Measurements from ENCODE around the gene COBLL1.

COBLL1 gene

DNA sequence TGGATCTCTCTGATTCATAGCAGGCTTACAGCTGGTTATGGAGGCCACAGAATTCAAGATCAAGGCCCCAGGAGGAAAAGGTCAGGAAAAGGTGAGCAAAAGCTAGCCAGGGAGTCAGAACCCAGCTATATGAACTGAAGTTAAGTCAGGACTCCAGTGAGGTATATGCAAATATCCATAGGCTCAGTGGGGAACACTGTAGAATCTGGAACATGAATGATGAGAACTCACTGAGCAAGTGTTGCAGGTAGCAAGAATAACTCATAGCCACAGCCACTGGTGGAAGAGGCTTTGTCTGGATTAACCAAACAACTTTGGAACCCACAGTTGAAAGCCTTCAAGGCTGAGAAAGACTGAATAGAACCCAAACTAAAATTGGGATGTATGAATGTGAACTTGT lies 24.7 kb downstream of the COBLL1 start:
- DNase-seq: no peak

DNA sequence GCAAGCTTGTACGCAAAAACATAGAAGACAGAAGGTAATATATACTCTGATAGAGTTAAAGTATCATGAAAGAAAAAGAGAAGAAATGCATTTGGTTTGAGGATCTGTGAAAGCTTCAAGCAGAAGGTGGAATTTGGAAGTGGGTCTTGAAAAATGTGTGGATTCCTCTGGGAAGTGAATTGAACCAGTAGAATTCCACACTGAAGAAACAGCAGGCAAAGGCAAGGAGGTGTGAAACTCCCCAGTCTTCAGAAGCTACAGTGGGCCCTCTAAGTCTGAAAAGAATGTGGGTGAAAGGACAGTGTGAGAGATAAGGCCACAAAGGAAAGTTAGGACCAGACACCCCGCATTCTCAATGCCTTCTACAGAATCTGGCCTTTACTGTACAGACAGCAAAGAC lies 25.6 kb downstream of the COBLL1 start:
- DNase-seq: no peak

DNA sequence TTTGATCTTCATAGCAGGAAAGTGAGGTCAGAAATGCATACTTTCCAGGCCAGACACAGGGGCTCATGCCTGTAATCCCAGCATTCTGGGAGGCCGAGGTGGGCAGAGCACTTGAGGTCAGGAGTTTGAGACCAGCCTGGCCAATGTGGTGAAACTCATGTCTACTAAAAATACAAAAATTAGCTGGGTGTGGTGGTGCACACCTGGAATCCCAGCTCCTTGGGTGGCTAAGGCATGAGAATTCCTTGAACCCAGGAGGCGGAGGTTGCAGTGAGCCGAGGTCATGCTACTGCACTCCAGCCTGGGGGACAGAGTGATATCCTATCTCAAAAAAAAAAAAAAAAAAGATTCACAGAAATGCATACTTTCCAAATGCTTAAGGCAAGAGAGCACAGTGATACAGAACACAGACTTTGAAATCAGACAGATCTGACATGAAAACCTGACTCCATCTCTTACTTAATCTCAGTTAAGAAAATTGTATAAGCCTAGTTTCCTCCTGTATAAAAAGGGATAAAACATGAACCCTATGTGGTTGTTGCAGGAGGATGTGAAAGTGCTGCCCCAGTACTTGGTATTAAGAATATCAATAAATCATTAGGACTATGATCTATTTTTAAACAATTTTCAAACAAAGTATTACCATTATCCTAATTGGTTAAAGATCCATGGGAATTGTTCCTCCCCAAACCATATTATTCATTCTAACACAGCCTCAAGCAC lies 26.4 kb downstream of the COBLL1 start:
- DNase-seq: no peak

DNA sequence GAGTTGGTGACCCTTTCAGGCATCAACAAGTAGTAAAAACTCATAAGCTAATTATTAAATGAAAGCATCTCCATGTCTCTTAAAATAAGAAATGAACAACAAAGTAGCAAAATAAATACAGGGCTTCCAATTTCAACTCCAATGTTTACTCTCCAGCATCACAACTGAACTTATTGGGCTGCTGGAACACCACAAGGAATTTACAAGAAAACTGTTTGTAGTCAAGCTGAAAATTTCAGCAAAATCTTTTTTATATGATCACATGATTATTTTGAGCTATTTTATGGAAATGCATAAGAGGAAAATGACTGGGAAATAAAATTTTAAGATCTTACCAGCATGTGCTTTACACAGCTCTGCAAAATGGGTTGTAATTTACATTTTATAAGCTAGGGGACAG lies 28.1 kb downstream of the COBLL1 start:
- no peak for DNase-seq

DNA sequence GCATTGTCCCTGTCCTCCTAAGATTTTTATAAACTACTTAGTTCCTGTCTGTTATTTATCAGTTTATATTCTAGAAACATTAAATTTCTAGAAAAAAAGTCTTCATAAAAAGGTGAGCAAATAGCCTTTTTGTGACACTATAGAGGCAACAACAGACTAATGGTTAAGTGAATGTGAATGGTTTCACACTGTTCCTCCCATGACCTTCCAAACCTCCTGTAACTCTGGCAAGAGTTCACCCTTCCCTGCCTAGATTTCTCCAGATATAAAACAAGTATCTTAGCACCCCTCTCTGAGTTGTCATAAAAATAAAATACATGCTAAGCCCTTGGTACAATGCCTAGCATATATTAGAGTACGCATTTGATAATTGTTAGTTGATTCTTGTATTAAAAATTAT lies 29.2 kb downstream of the COBLL1 start:
- no peak for DNase-seq

DNA sequence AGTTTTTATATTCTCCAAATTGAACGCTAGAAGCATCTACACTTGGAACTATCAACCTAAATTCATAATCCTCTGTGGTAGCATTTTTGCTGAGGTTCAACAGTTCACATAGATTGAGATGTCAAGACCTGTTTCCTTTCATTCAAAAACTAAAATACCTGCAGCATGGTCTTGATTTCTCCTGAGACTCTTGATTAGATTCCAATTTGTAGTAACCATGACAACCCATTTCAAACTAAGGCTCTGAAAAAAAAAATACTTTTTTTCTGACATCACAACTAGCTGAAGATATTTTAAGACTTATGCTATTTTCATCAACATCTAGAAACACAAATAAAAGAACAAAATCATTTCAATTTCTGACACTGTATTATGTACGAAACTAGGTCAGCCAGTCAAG lies 29.8 kb downstream of the COBLL1 start:
- DNase-seq: no peak

DNA sequence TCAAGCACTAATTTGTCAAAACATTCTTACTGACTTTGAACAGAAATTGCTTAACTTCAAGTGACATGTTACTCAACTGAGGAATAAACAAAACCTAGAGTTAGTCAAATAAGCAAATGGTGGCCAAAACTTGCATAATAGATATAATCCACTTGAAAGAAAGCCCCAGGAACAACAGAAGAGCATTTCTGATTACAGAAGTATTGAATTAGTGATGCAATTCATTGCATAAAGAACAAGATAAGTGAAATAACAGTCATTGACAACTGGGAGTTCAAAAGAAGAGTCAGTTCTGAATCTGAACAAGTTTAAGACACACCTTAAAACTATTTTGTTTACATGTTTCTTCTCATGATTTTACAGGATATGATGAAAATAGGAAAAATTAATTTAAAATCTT lies 30.8 kb downstream of the COBLL1 start:
- DNase-seq: no peak

DNA sequence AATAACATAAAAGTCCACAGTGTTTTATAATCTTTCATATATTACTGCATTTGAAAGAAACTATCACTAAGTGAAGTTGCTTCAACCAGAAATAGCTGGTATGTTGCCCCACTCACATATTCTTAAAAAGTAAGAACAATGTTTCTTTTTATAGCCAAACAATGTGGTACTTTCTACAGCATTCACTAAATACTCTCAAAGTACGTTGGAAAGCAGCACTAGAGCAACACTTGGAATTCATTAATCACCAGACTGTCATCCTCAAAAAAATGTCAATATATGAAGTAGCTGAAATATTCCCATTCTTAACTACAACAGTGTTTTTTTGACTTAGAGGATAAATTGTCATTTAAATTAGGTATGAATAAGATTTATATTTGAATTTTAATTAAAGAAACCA lies 32.8 kb downstream of the COBLL1 start:
- no peak for DNase-seq

DNA sequence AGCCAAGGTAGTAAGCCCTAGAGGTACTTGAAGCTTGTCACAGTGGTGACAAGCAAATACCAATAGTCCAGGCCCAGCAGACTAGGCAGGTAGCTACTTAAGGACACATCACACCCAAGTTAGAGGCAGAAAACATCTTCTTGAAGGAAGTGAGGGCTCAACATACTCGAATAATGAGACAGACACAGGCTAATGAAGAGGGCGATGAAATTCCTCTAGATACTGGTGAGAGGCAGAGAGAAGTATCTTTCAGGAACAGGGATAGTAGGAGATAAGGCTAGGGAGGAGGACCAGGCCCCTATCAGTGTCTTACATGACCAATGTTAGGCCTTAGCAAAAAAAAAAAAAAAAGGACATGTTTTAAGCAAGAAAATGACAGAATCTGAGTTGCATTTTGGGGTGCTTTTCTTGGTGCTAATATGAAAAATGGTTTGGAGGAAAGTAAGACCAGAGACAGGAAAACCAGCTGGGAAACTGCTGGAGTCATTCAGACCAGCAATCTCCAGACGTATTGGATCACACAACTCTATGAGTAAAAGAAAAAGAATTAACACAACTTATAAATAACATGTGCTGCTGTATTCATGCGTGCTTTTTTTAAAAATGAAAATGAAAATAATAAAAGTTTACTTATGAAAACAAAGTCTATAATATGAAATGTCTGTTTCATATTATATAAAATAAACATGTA lies 37.7 kb downstream of the COBLL1 start:
- DNase-seq: no peak

DNA sequence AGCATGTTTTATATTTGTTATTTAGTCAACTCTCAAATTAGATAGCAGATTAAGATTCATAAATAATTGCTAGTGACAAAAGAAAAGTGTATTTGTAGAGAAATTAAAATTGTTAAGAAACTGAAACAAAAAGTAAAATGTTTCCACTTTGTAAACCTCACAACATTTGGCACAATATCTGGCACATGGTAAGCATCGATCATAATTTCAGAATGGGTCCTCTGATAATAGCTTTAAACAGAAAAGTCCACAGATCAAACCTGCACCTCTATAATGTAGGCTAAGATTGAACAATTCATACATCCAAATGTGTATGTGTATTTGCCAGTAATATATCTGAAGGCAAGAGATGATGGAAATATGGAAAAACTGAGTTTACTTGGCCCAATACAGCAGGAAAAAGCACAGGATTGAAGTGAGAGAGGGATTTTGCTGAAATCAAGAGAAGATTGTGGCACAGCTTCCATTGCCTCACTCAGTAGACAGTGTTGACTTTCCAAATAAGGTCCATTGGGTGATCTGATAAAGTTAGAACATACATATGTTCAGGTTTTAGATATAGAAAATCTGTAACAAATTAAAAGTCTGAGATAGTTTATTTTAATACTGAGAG lies 39.4 kb downstream of the COBLL1 start:
- DNase-seq: no peak

DNA sequence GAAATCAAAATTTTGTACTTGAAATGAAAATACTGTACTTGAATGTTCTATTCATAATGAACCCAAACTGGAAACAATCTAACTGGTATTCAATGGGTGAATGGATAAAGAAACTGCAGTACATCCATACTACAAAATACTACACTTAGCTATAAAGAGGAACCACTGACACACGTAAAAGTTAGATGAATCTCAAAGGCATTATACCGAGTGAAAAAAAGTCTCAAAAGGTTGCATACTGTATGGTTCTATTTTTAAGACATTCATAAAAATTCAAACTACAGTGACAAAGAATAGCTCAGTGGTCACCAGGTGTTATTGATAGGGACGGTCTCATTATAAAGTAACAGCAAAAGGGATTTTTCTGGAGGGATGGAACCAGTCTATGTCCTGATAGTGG lies 41.1 kb downstream of the COBLL1 start:
- DNase-seq: no peak

DNA sequence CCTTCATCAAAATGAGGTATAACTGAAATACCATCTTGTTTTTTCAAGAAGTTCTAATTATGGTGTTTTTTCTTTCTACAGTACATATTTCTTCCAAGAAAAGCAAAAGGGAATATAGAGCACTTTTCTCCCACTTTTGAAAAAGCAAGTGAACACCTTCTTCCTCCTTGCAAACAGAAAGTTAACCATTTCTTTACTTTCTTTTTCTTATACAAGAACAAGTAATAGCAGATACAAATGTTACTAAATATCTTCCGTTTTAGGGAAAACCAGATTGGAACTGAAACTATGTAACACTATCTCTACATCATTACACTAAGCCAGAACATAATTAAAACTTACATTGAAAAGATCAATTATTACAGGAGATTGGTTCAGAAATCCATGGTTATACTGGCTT lies 44.0 kb downstream of the COBLL1 start:
- DNase-seq: no peak

DNA sequence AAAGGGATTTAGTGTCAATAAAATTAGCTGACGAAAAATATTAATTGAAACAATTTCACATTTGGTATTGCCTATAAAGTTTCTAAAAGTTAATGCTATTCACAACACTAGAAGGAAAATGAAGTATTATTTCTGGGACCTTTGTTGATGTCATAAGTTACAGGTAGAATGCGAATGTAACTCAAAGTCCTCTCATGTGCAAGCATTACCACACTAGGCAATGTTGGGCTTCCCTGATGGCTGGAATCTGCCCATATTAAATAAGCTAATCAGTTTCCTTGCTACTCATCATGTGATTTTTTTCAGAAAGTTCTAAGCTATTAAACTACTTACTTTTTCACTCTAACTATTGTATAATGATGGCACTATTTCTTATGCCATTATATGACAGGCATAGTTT lies 44.6 kb downstream of the COBLL1 start:
- DNase-seq: no peak

DNA sequence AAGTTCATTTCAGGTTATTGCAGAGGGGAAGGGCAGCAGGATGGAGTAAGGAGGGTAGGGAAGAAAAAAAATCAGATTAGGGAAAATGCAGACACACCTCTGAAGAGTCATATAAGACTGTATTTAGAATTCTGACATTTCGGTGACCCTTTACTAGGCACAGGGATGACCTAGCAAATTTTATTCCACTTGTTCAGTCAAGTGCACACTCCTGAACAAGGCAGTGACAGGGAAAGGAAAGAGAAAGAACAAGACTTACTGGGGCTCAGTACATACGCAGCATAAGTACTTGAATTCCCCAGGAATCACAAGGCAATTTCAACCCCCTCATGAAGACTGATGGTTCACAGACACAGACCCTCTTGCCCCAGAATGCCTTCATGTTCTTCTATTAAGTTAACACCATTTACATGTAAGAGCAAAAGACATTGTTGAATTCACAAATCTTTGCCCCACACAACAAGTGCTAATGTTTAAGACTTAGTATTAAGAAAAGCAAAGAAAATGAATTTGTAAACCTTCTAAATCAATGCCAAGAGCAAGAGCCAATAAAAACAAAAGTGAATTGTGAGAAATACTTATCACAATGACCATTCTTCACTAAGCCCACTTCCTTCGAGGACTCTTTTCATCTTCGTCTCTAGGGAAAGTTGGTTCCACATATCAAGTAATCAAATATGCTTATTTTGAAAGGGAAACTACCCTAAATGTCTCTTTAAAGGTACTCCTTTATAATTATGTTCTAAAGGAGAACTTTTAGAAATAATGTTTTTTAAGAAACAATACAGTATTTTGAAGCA lies 47.0 kb downstream of the COBLL1 start:
- no peak for DNase-seq

DNA sequence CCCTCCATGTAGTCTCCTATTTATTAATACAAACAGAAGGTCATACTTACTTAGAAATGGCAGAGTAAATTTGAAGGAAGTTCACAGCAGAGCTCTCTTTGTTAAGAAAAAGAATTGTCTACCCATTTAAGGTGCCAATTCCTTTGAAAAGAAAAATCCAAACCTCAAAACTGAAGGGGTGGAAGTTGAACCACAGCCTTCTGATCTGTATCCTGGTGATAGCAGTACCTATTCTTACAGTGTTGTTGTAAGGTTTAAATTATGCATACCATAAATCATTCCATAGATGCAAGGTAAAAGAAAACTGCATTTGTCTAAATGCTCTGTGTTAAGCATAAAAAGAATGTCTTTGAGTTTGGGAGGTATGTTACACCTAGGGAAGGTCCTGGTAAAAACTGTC lies 47.6 kb downstream of the COBLL1 start:
- no peak for DNase-seq

DNA sequence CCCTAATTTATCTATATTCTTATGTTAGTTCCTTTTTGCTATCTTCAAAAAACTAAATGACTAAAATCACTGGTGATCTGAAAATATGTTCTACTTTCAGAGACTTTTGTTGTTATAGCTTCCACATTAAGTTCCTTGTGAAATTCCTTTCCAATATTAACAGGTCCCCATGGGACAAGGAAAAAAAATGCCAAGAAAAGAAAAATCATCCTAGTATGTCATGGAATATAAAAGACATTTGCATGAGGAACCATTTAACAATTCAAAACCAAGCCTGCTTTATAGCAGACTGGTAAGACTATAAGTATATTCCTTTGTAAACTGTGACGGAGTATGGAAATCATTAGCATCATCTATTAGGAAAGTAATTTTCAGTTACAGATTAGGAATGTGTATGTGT lies 48.1 kb downstream of the COBLL1 start:
- no peak for DNase-seq

DNA sequence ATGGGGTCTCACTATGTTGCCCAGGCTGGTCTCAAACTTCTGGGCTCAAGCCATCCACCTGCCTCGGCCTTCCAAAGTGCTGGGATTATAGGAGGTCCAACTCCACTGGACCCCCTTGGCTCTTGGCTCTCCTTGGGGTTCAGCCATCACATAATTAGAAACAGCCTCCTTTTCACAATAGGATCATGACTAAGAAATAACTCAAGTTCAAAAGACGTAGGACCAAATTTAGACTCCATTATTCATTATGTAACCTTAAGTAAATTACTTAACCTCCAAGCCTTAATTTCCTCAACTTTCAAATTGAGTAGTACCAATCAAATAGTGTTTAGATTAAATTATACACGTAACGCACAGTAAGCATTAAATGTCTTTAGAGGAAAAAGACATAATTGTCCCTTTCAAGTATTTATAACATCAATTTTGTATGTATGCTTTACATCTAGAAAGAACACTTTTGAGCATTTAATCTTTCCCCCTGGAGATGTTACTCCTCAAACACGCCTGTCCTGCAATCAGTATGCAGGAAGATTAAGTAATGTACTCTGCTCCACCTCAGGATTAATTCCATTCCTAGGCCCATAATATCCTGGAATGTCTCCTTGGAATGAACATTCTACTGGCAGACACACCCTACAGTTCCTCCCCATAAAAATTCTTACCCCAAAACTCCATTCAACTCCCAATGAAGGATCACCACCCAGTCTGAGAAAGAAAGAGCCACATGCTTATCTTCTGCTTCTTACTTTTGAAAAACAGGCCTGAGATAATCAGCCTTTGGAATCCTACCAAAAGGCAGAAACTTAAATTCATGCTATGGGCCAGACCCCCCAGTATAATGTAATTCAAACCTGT lies 49.1 kb downstream of the COBLL1 start:
- no peak for DNase-seq

DNA sequence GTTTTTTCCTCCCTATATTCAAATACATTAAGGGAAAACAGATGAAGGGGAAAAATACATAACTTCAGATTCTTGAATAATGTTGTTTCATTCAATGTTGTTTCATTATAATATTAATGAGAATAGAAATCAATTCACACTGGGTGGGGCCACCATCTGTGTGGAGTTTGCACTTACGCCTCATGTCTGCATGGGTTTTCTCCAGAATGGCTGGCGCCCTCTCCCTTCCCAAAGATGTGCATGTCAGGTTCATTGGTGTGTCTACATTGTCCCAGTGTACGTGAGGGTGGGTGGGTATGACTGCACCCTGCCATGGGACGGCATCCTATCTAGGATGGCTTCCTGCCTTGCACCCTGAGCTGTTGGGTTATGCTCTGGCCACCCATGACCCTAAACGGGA lies 51.7 kb downstream of the COBLL1 start:
- no peak for DNase-seq

DNA sequence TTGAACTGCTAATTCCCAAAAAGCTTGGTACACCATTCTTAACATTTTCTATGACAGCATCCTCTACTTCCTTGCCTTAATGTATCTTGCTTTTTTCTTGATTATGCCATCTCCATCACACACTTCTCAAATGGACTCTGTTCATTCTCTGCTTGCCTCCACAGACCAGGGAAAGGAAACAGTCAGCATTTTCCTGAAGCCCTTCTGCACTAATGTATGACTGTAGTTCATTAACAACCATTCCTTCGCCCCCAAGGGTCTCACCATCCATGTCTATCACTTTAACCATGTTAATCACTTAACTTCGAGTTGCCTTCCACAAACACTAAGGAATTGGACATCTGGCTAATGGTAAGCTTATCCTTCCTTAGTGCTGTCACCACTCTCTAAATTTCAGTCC lies 54.8 kb downstream of the COBLL1 start:
- DNase-seq: no peak

DNA sequence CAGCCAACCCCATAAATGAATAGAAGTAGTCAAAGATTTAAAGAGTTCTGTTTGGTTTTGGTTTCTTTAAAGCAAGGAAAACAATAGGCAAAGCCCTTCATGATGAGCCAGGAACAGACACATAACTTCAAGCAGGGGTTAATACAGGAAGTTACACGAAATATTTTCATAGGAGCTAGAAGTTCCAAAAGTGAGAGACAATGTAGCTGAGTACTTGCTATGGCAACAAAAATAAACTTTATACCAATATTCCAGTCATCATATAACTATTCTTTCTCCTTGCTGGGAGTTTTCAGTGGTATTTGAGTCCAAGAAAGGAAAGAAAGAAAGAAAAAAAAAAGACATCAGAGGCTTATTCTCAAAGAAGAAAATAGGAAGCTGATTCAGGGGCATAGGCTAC lies 56.2 kb downstream of the COBLL1 start:
- DNase-seq: no peak

DNA sequence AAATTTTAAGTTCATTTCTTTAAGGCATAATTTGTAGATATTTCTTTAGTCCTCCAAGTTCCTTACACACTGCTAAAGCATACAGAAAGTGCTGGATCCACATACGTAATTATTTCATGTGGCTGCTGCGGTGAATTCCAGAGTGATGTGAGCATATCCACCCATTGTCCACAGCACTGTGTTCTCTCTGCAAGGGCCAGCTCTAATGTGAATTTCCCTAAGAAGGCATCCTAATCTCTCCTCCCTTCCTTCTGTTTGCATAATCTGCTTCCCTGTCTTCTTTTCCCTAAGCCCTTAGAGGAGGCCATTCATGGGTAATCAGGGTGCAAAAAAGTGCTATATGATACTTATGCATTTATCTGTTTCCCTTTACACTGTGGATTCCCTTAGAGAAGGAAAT lies 57.2 kb downstream of the COBLL1 start:
- DNase-seq: no peak

DNA sequence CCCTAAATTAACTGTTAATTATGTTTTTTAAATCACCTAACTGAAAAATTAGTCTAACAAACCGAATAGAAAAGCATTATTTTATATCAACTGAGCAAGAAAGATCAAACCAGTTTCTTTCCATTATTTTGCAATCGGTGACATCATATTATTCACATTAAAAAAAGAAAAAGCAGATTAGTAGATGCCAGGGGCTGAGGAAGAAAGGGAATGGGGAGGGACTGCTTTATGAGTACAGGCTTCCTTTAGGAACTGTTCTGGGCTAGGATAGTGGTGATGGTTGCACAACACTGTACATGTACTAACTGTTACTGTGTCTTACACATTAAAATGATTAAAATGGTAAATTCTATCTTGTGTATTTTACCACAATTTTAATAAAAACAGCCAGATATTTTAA lies 59.3 kb downstream of the COBLL1 start:
- no peak for DNase-seq

DNA sequence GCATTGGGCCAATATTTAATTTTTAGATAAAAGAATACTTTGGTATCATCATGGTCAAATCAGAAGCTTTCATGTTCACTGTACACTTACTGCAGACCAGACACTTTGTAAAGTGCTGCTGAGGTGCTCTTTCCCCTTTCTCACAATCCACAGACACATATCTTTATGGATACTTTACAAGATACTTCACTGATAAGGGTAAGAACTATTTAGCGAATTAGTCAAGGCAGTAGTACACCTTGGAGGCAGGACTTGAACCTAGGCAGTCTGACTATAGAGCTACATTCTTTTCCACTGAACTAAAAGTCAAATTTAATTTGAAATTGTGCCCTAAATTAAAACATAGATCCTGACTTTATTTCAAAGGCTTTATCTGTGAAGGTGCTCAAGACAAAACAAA lies 60.2 kb downstream of the COBLL1 start:
- DNase-seq: no peak

All from SHP77 (cell line).